Tibial nerve (tissue), 3 donors: Measurements from ENCODE around the gene TPCN1.

Source experiments
- POLR2A ChIP-seq, 2 donors: fragments of 450-650 bp; IDR thresholded peaks; one replicate each; pipeline ENCODE4 v1.6.1; 2017; ENCODE audit warnings: antibody characterized with exemption in 2 of 2, mild to moderate bottlenecking in 2 of 2, moderate library complexity in 2 of 2
- TF ChIP-seq, protein P1 (sequence below), 5 experiments: fragments of 200-600 bp in 3 of 5; fragments of 450-650 bp in 2 of 5; sonication (generic) in 3 of 5; IDR thresholded peaks; one replicate each; pipeline ENCODE4 v1.5.1; 2016 to 2019; ENCODE audit warnings: antibody characterized with exemption in 5 of 5, mild to moderate bottlenecking in 3 of 5, moderate library complexity in 2 of 5

DNA sequence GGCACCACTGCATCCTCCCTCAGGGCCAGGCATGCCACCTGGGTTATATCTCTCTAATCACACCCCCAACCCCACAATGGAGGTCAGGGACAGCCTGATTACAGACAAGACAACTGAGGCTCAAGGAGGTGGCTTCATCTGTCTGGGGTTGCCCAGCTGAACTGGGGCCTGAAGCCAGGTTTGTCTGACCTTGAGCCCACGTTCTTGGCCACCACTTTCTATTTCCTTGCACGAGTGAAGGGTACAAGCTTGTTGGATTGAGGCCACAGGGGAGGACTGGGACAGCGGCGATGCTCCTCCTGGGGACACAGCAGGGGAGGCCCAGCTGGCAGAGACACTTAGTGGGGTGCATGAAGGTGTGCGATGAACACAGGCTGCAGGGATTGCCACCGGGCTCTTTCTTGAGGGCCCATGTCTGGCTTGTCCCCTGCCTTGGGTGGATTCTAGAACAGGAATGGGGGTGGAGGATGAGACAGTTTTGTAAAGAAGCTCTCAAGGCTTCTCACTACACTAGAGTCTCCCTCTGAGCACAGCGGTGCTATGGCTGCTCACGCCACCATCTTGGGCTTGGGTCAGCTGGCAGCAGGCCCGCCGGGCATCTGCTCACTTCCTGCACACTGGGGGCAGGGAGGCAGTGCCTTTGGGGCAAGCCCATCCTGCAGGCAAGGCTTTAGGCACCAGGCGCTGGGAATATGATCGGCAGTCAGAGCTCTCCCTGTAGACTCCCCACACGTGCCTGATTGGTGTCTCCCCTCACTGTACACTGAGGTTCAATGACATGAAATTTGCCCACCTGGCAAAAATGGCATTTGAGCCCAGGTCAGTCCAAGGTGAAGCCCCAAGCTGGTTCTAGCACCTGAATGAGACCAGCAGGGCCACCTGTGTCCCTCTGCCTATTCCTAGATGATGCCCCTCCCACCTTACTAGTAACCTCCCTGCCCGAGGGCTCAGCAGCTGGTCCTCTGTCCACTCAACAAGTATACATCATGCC lies 19.8 kb upstream of the TPCN1 start:
- no peak for TF ChIP-seq POLR2A (IDR thresholded peaks at IDR 0.05)
- TF ChIP-seq, protein P1, sequence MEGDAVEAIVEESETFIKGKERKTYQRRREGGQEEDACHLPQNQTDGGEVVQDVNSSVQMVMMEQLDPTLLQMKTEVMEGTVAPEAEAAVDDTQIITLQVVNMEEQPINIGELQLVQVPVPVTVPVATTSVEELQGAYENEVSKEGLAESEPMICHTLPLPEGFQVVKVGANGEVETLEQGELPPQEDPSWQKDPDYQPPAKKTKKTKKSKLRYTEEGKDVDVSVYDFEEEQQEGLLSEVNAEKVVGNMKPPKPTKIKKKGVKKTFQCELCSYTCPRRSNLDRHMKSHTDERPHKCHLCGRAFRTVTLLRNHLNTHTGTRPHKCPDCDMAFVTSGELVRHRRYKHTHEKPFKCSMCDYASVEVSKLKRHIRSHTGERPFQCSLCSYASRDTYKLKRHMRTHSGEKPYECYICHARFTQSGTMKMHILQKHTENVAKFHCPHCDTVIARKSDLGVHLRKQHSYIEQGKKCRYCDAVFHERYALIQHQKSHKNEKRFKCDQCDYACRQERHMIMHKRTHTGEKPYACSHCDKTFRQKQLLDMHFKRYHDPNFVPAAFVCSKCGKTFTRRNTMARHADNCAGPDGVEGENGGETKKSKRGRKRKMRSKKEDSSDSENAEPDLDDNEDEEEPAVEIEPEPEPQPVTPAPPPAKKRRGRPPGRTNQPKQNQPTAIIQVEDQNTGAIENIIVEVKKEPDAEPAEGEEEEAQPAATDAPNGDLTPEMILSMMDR (IDR thresholded peaks at IDR 0.05), result no peak
